Activated T-cell treated with anti-CD3 and anti-CD28 coated beads, Interleukin-2, amount 50 U/mL, for 4 hours (primary cell): ENCODE data around the gene CASZ1. TPM values are rescaled to one million over a fixed set of nuclear protein-coding genes. Genes with fewer than 3 reads are reported as not detected.

Experiments
- ATAC-seq, 2 donors: fragments of 200-7000 bp; cut with Tn5 transposase; one replicate each; pipeline ENCODE4 v1.10.0; 2021
- DNase-seq: peaks from one replicate; pipeline ENCODE4 v3.0.0-alpha.2; 2020
- H3K27me3 Mint-ChIP-seq: one replicate; pipeline ENCODE4 v1.8.0; 2021; ENCODE audit warnings: low read depth, mixed read lengths
- H3K36me3 Mint-ChIP-seq: one replicate; pipeline ENCODE4 v1.8.0; 2022; ENCODE audit warnings: mixed read lengths; ENCODE audit not compliant: insufficient read depth
- H3K4me1 Mint-ChIP-seq: one replicate; pipeline ENCODE4 v1.8.0; 2021; ENCODE audit warnings: low read depth, mixed read lengths
- H3K4me3 Mint-ChIP-seq: one replicate; pipeline ENCODE4 v1.8.0; 2021; ENCODE audit warnings: mild to moderate bottlenecking, moderate library complexity, mixed read lengths
- H3K9me3 Mint-ChIP-seq: one replicate; pipeline ENCODE4 v1.8.0; 2021; ENCODE audit warnings: mixed read lengths
- total RNA-seq, 3 donors: library from RNA; stranded (reverse); gene quantifications; one replicate each; pipeline ENCODE4 v1.2.1, GENCODE V29; 2021

The CASZ1 gene
- total RNA-seq, 3 donors from 2014 or later = 6.9 to 11.2 (median 8.4) TPM

DNA sequence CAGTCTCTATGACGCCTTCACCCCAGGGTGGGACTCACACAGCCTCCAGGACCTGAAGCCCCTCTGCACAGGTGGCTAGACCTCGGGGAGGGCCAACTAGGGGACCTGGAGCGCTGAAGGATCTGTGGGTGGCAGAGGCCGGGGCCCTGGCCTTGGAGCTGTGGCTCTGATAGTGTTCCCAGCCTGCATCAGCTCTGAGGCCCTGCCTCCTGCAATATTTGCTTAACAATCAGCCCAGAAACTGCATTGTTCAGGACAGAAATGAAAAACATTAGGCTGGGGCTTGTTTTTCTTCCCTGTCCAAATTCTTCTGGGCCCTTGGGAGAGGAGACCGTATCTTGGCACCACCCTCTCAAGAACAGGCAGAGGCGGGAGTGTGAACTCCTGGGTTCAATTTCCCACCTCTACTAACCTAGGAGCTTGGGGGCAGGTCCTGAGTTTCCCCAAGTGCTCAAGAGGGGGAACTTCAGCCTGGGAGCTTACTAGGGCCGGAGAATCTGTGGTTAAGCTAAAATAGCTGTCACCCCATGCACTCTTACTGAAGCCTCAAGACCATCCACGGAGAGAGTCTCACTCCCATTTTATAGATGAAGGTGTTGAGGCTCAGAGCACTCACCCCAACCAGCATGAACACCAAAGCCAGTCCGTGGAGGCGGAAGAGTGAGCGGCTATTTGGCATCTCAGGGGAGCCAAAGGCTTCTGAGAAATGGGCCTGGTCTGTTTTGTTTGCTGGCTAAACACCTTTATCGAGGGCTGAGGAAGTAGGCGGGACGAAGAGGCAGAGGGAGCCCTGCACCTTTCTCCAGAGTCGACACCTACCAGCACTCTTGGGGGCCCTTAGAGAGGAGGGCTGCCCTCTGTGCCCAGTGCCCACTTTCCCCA is 18.8 kb upstream of the CASZ1 start:
- ATAC-seq (no peak), DNase-seq (no peak)
- H3K4me3 Mint-ChIP-seq = no peak overlapping the region
- H3K4me1 Mint-ChIP-seq = no peaks in the 10 kb centered on the region
- no peaks in the 10 kb centered on the region for H3K9me3 Mint-ChIP-seq
- H3K27me3 Mint-ChIP-seq = peaks cover 16% of the 10 kb centered on the region
- no peaks in the 10 kb centered on the region for H3K36me3 Mint-ChIP-seq

DNA sequence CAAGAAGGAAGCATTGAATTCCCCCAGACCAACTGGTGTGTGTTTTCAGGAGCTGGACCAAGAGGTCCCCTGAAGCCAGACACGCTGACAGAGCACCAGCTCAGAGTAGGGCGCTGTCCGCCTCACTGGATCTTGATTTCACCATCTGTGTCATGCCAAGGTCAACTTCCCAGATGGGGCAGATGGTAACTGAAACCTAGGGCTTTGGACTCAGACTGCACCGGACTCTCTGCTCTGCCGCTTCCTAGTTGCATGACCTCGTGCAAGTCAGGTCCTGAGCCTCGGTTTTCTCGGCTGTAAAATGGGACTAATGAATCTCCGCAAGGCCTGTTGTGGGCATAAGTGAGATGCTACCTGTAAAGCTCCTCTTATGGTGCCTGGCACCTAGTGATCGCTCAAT is 17.9 kb upstream of the CASZ1 start:
- DNase-seq (no peak), ATAC-seq (no peak)
- H3K9me3 Mint-ChIP-seq = no peaks in the 10 kb centered on the region
- peaks cover 24% of the 10 kb centered on the region for H3K27me3 Mint-ChIP-seq
- H3K36me3 Mint-ChIP-seq = no peaks in the 10 kb centered on the region
- no peaks in the 10 kb centered on the region for H3K4me1 Mint-ChIP-seq
- H3K4me3 Mint-ChIP-seq = no peak overlapping the region

DNA sequence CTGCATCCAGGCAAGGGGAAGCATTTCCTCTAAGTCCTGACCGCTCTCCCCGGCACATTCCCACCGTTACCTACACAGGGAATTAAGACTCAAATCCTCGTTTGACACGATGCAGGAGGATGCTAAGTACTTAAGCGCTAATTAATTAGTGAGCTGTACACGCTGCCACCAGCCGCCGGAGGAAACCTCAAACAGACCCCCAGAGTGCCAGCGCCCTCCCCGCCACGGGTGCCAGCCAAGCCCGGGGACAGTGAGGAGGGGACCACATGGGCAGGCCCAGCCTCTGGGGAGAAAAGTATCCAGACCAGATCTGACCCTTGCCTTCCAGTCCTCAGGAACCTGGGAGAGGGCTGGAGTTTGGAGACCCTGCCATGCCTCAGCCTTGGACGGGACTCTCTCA is 17.4 kb upstream of the CASZ1 start:
- ATAC-seq (no peak), DNase-seq (no peak)
- no peaks in the 10 kb centered on the region for H3K9me3 Mint-ChIP-seq
- peaks cover 30% of the 10 kb centered on the region for H3K27me3 Mint-ChIP-seq
- no peaks in the 10 kb centered on the region for H3K36me3 Mint-ChIP-seq
- H3K4me1 Mint-ChIP-seq = no peaks in the 10 kb centered on the region
- H3K4me3 Mint-ChIP-seq = no peak overlapping the region

DNA sequence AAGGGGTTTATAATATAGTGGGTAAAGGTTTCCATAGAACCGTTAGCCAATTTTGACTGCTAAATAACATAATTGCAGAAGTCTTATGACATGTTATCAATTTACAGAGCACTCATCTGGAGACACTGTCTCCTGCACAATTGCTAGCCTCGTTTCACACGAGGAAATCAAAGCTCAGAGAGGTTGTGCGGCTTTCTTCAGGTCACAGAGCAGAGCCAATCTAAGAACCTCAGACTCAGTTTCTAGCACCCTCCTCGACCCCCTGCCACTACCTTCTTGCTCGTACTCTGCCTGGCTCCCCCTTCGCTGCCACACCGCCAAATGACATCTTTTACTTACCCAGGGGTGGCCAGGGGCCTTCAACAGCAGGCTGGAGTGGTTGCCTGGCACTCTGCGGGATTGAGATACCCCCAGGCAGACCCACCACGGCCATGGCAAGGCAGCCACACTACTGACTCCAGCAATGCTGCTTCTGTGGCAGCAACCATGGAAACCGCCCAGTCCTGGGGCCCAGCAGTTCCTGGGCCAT is 16.0 kb upstream of the CASZ1 start:
- Mint-ChIP-seq H3K4me3 (no peak overlapping the region), H3K36me3 (no peaks in the 10 kb centered on the region), H3K4me1 (no peaks in the 10 kb centered on the region), H3K9me3 (no peaks in the 10 kb centered on the region), H3K27me3 (peaks cover 34% of the 10 kb centered on the region)
- no peak for ATAC-seq
- no peak for DNase-seq

DNA sequence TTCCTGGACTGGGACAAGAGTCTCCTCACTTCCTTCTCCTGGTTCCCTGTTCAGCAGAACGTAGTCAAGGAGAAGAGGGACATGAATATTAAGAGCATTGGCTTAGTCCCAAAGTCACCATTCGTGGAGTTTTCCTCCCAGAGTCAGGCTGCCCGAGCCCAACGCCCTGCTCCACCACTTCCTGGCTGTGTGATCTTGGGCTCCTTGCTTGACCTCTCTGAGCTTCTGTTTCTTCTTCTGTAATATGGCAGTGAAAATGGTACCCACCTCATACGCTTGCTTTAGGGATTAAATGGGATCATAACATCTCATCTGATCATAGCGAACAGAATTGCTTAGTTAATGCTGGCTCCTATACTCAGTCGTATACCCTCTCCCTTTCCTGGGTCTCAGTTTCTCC is 12.0 kb upstream of the CASZ1 start:
- peaks cover 50% of the 10 kb centered on the region for H3K27me3 Mint-ChIP-seq
- no peaks in the 10 kb centered on the region for H3K36me3 Mint-ChIP-seq
- H3K4me1 Mint-ChIP-seq = peaks cover 6% of the 10 kb centered on the region
- H3K4me3 Mint-ChIP-seq = no peak overlapping the region
- ATAC-seq (no peak), DNase-seq (no peak)
- H3K9me3 Mint-ChIP-seq = no peaks in the 10 kb centered on the region

DNA sequence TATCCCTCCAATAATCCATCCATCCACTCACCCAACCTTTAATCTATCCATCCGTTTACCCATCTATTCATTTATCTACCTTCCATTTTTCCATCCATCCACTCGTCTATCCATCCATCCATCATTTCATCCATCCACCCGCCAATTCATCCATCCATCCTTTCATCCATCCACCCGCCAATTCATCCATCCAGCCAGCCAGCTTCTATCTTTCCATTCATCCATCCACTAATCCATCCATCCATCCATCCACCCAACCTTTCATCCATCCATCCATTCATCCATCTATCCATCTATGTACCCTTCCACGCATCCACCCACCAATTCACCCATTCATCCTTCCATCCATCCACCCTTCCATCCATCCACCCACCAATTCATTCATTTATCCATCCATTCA is 10.5 kb upstream of the CASZ1 start:
- Mint-ChIP-seq H3K27me3 (peaks cover 55% of the 10 kb centered on the region), H3K4me1 (peaks cover 6% of the 10 kb centered on the region), H3K9me3 (no peaks in the 10 kb centered on the region), H3K4me3 (no peak overlapping the region), H3K36me3 (no peaks in the 10 kb centered on the region)
- DNase-seq = no peak
- ATAC-seq = no peak

DNA sequence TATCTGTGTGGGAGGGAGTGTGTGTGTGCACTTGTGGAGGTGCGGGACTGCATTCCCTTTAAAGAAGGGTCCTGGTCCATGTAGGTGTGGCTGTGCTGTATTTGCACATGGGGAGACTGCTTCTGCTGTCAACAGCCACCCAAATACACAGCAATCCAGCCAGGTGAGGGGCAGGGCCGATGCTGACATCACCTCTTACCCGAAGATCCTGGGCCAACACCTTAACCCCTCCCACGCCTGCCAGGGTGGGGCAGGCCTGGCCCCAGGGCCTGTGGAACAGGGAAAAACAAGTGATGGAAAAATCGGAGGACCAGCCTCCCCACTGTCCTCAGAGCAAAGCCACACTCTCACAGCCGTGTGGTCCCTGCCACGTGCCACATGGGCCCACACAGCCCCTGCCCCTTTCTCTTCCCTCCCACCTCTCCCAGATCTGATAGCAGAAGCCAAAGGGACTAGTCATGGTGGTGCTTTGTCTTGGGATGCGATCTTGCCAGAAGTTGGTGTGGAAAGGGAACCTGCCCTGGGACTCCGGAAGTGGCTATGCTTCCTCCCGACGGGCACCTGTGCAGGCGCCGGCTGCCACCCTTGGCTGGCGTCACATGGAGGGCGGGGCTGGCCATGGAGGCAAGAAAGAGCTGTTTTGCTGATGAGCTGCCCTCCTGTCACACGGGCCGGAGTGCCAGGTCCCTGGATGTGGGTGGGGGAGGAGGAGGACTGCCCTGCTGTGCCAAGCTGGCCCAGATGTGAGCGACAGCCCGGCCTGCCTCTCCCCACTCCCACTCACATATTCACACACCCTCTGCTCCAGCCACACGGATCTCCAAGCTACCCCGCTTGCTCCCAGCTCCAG is 7.8 kb upstream of the CASZ1 start:
- H3K4me1 Mint-ChIP-seq = peaks cover 6% of the 10 kb centered on the region
- DNase-seq (no peak), ATAC-seq (no peak)
- no peaks in the 10 kb centered on the region for H3K36me3 Mint-ChIP-seq
- no peak overlapping the region for H3K4me3 Mint-ChIP-seq
- peaks cover 48% of the 10 kb centered on the region for H3K27me3 Mint-ChIP-seq
- H3K9me3 Mint-ChIP-seq = no peaks in the 10 kb centered on the region

DNA sequence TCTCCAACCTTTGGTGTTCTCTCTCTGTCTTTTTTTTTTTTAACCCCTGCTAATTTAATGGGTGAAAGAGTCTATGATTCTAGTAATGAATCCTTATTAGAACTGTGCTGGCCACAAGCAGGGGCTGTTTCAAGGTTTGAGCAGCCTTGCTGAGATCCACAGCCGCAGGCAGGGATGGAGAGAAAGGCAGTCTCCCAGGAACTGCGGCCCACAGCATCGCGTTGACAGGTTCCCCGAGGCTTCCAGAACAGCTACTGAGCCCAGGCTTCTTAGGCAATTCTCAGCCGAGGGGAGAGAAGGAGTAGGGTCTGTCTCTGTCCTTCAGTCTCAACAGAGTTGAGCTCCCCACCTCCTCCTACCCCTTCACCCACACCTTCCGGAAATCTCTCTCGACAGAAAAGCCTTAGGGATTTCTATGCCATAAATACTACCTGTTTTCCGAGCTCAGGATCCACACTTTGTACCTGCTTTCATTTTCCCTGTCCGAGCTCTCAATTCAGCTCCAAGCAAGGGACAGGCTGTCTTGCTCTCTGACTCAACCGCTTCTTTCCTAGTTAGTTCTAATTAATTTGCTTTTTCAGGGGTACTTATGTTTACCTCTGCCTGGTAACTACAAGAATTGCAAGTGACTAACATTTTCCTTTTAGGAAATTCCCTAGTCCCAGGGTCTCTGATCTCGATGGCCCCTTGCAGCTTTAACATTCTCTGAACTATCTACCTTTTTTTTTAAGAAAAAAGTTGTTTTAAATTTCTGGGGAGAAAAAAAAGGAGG is 6.7 kb upstream of the CASZ1 start:
- peaks cover 50% of the 10 kb centered on the region for H3K27me3 Mint-ChIP-seq
- no peaks in the 10 kb centered on the region for H3K36me3 Mint-ChIP-seq
- no peaks in the 10 kb centered on the region for H3K9me3 Mint-ChIP-seq
- H3K4me3 Mint-ChIP-seq = no peak overlapping the region
- no peak for DNase-seq
- H3K4me1 Mint-ChIP-seq = peaks cover 6% of the 10 kb centered on the region
- no peak for ATAC-seq

DNA sequence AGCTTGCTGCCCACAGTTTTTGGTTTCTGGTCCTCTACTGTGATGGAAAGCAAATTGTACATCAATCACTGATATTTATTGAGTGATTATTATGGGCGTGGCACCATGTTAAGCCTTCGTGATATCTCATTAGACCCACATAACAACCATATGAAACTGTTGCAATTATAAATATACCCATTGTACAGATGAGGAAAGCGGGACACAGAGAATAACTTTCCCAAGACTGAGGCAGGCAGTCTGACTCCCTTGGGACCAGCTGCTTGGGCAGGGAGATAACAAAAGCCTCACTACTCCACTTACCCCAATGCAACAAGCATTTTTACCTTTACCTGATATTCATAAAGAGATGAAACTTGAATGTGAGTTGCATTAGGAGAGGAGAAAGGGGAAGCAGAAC is 4.3 kb upstream of the CASZ1 start:
- Mint-ChIP-seq H3K36me3 (no peaks in the 10 kb centered on the region), H3K27me3 (peaks cover 50% of the 10 kb centered on the region)

DNA sequence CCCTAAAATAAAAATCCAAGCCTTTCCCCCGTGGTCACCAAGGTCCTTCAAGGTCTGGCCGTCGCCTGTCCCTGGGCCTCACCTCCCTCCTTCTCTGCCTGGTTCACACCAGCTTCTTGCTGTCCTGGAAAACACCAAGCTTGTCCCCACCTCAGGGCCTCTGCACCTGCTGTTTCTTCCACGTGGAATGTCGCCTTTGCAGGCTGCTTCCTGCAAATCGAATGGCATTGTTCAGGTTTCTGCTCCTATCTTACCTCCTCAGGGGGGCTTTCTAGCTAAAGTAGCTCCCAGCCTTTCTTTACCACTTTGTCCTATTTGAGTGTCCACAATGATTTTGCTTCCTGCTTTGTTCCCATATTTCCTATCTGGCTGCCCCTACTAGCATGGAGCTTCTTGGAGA is 3.3 kb upstream of the CASZ1 start:
- Mint-ChIP-seq H3K4me3 (no peak overlapping the region), H3K9me3 (no peaks in the 10 kb centered on the region), H3K36me3 (no peaks in the 10 kb centered on the region), H3K4me1 (peaks cover 9% of the 10 kb centered on the region), H3K27me3 (peaks cover 51% of the 10 kb centered on the region)
- DNase-seq = no peak
- ATAC-seq = no peak

More for the DNA sequence above, 4.3 kb upstream of the CASZ1 start:
- Mint-ChIP-seq H3K4me3 (no peak overlapping the region), H3K9me3 (no peaks in the 10 kb centered on the region), H3K4me1 (peaks cover 6% of the 10 kb centered on the region)
- ATAC-seq (no peak), DNase-seq (no peak)

DNA sequence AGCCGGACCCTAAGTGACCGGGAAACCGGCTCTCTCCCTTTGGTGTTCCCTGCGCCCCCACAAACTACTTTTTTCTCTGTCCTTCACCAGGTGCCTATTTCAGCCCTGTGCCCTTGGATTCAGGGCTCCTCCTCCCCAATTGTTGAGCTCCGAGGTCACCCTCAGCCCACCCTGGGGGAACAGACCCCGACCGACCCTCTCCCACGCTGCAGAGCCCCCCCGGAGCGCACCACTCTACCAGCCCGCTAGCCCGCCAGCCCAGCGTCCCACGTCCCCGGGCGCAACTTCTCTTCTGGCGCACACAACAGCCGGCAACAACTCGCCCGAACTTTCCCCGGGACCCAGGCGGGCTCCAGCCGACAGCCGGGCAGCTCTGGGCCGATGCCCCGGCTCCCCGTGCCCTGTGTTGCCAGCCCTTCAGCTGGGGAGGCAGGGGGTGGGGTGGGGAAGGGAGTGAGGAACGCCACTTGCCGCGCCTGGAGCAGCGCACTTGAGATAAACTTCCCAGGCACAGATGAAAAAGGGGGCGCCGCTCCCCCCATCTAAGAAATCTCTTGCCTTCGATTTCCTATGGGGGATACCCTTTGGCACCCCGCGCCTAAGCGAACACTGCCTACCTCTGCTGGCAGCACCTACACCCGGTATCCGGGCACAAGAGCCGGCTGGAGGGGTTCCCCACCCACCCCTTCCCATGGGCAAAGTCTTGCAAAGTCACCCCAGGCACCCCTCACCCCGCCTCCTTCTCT is 997 bp downstream of the CASZ1 start:
- peak overlapping the region; percentile 72 for H3K4me3 Mint-ChIP-seq
- ATAC-seq (no peak), DNase-seq (no peak)
- H3K36me3 Mint-ChIP-seq = no peaks in the 10 kb centered on the region
- H3K9me3 Mint-ChIP-seq = no peaks in the 10 kb centered on the region
- H3K27me3 Mint-ChIP-seq = peaks cover 55% of the 10 kb centered on the region
- H3K4me1 Mint-ChIP-seq = peaks cover 15% of the 10 kb centered on the region

DNA sequence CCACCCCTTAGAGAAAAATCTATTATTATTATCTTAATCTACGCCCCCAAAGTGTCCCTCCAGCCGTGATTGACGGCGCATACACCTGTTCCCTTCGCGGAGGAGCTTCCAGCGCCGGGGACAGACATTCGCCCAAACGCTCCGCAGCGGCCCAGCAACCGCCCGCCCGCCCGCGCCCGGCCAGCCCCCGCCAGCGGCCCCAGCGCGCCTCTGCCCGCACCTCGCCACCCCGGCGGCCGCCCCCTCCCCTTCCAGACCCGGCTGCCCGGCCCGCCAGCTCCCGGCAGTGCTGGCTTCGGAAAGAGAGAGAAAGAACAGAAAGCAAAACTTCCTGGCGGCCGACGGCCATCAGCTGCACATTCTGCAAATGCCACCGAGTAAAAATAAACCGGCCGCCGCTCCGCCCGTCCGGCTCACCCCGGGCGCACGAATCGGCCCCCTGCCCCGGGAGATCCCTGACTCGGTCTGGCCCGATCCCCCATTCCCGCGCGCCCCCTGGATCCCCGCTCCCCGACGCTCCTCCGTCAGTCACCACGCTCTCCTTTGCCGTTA is 1.6 kb downstream of the CASZ1 start:
- H3K4me3 Mint-ChIP-seq = peak overlapping the region; percentile 72
- peaks cover 51% of the 10 kb centered on the region for H3K27me3 Mint-ChIP-seq
- DNase-seq (no peak), ATAC-seq (no peak)
- no peaks in the 10 kb centered on the region for H3K36me3 Mint-ChIP-seq
- peaks cover 15% of the 10 kb centered on the region for H3K4me1 Mint-ChIP-seq
- H3K9me3 Mint-ChIP-seq = no peaks in the 10 kb centered on the region

DNA sequence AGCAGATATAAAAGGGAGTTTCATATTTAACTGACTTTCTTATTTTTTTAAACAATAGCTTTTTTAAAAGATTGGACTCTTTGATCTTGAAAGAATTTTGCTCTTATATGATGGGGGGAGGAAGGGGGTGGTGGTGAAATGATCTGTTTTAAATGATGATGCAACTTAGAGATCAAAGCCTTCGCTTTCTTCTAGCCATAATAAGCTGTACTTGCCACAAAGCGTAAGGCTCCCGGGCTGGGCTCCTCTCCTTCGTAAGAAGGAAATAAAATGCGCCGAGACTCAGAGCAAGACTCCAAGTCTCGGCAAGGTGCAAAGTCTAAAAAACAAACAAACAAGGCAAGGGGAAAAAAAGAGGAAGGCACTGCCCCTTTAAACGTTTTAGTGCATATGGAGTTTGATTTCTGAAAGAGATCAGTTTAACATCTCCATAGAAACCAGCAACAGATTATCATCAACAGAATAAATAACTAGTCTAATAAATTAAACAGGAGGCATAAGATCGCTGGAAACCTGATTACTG is 3.3 kb downstream of the CASZ1 start:
- H3K9me3 Mint-ChIP-seq = no peaks in the 10 kb centered on the region
- H3K36me3 Mint-ChIP-seq = no peaks in the 10 kb centered on the region
- H3K4me3 Mint-ChIP-seq = peak overlapping the region; percentile 24
- H3K4me1 Mint-ChIP-seq = peaks cover 15% of the 10 kb centered on the region
- ATAC-seq (no peak), DNase-seq (no peak)
- peaks cover 39% of the 10 kb centered on the region for H3K27me3 Mint-ChIP-seq
